UCSD-AML1 (cell line): ENCODE data around the gene ZCCHC4.

ENCODE experiments used
- DNase-seq: peaks from one replicate; lab custom pipeline; 2025; ENCODE audit not compliant: unreplicated experiment; lab: John Stamatoyannopoulos, UW

ZCCHC4 gene

GRCh38 chr4:25376754-25377571, 64.4 kb downstream of the ZCCHC4 start, which contains the start of gene ANAPC4:
Gene ANAPC4 (plus strand): TSS chr4:25377263. CDS start chr4:25377428, 165 bp downstream.
- DNase-seq = peak; percentile 96

- DNase-seq = no peak
These were observed 65.2 kb downstream of the ZCCHC4 start for GRCh38 chr4:25377572-25378436.

- DNase-seq = no peak
These were observed 65.8 kb downstream of the ZCCHC4 start for GRCh38 chr4:25378437-25378743.

GRCh38 chr4:25379591-25379990, 67.0 kb downstream of the ZCCHC4 start:
- DNase-seq = no peak

GRCh38 chr4:25383647-25384046, 71.1 kb downstream of the ZCCHC4 start:
- no peak for DNase-seq

- DNase-seq = no peak
These were observed 74.4 kb downstream of the ZCCHC4 start for GRCh38 chr4:25386926-25387325.

GRCh38 chr4:25397305-25397704, 84.7 kb downstream of the ZCCHC4 start:
- no peak for DNase-seq

- DNase-seq = no peak
These were observed 86.9 kb downstream of the ZCCHC4 start for GRCh38 chr4:25399510-25399909.

- DNase-seq = no peak
These were observed 88.5 kb downstream of the ZCCHC4 start for GRCh38 chr4:25401066-25401465.

GRCh38 chr4:25402521-25402920, 89.9 kb downstream of the ZCCHC4 start:
- no peak for DNase-seq

GRCh38 chr4:25403699-25404098, 91.1 kb downstream of the ZCCHC4 start:
- DNase-seq = no peak

- no peak for DNase-seq
These were observed 92.9 kb downstream of the ZCCHC4 start for GRCh38 chr4:25405453-25405852.

- DNase-seq = no peak
These were observed 93.6 kb downstream of the ZCCHC4 start for GRCh38 chr4:25406081-25406692.

- no peak for DNase-seq
These were observed 98.4 kb downstream of the ZCCHC4 start for GRCh38 chr4:25410820-25411529.

GRCh38 chr4:25413261-25413660, 100.7 kb downstream of the ZCCHC4 start:
- no peak for DNase-seq

- no peak for DNase-seq
These were observed 104.4 kb downstream of the ZCCHC4 start for GRCh38 chr4:25417014-25417413.
